HG03280 (cell line): Measurements from ENCODE around the gene SEMA3B.
A peak's percentile ranks its signal among the peaks of the same experiment; 100 is the strongest.

Experiments used
- ATAC-seq: cut with Tn5 transposase; IDR thresholded peaks from one replicate; pipeline ENCODE4 v1.9.1; 2021; ENCODE audit warnings: mild to moderate bottlenecking, moderate library complexity; ENCODE audit not compliant: unreplicated experiment

SEMA3B gene

GRCh38 chr3:50292159-50293078 is 23.5 kb downstream of the SEMA3B start, which contains the start of gene IFRD2:
TSS of gene IFRD2 (minus strand) at chr3:50292429. CDS start at chr3:50292274, 155 bp downstream.
- peak; percentile 97 for ATAC-seq

GRCh38 chr3:50293079-50293801 is 24.3 kb downstream of the SEMA3B start:
- ATAC-seq, result no peak

GRCh38 chr3:50294089-50294488 is 25.1 kb downstream of the SEMA3B start:
- ATAC-seq, result no peak

- ATAC-seq, result no peak
Measured at GRCh38 chr3:50294492-50295403, 25.8 kb downstream of the SEMA3B start.

- ATAC-seq, result no peak
Measured at GRCh38 chr3:50295553-50296431, 26.8 kb downstream of the SEMA3B start.

GRCh38 chr3:50296721-50297383 is 27.9 kb downstream of the SEMA3B start:
- ATAC-seq, result no peak

- no peak for ATAC-seq
Measured at GRCh38 chr3:50297384-50297775, 28.4 kb downstream of the SEMA3B start.

GRCh38 chr3:50297896-50298725 is 29.2 kb downstream of the SEMA3B start:
- ATAC-seq, result no peak

- peak; percentile 83 for ATAC-seq
Measured at GRCh38 chr3:50298836-50299637, 30.1 kb downstream of the SEMA3B start, which contains the start of the genes HYAL3 and NAA80. TSS of gene HYAL3 (minus strand) at chr3:50299405. CDS start at chr3:50295602, 3,803 bp downstream. TSS of gene NAA80 (minus strand) at chr3:50299405. CDS start at chr3:50297463, 1,942 bp downstream.

- ATAC-seq, result no peak
Measured at GRCh38 chr3:50299638-50299928, 30.6 kb downstream of the SEMA3B start.

- no peak for ATAC-seq
Measured at GRCh38 chr3:50299929-50300680, 31.2 kb downstream of the SEMA3B start.

- ATAC-seq, result no peak
Measured at GRCh38 chr3:50300681-50301254, 31.8 kb downstream of the SEMA3B start.

- no peak for ATAC-seq
Measured at GRCh38 chr3:50302095-50303012, 33.4 kb downstream of the SEMA3B start.

GRCh38 chr3:50303013-50303815 is 34.3 kb downstream of the SEMA3B start, which contains the start of gene HYAL1:
TSS of gene HYAL1 (minus strand) at chr3:50303574. CDS start at chr3:50302956, 618 bp downstream.
- no peak for ATAC-seq

GRCh38 chr3:50304601-50305000 is 35.7 kb downstream of the SEMA3B start:
- no peak for ATAC-seq
